Ovary (tissue), 9 donors: Measurements from ENCODE around the gene TMEM106A. TPM values are rescaled to one million over a fixed set of nuclear protein-coding genes. Genes with fewer than 3 reads are reported as not detected.
"Not testable (repeated sequence)": the region's sequence is repeated elsewhere in the genome, so short reads cannot be mapped to it uniquely, and the experiment has no call there.

Experiments
- DNase-seq, 5 donors: peaks; one replicate each; pipeline ENCODE4 v3.0.0-alpha.2; 2019 to 2020
- H3K27ac ChIP-seq, 2 donors: fragments of 200-600 bp; one replicate each; pipeline versions ENCODE4 v1.5.1 to v1.8.0; 2019 to 2022
- H3K27me3 ChIP-seq: fragments of 200-600 bp; one replicate; pipeline ENCODE4 v1.8.0; 2022
- H3K36me3 ChIP-seq: fragments of 200-600 bp; sonication (generic); one replicate; pipeline ENCODE4 v1.5.1; 2019
- H3K4me1 ChIP-seq: one replicate; pipeline ENCODE4 v1.8.1; 2013; ENCODE audit warnings: mild to moderate bottlenecking, moderate library complexity; ENCODE audit not compliant: insufficient read depth
- H3K4me3 ChIP-seq: fragments of 200-600 bp; sonication (generic); one replicate; pipeline ENCODE4 v1.5.1; 2017
- H3K9me3 ChIP-seq, 2 donors: fragments of 200-600 bp in 1 of 2; sonication (generic) in 1 of 2; one replicate each; pipeline versions ENCODE4 v1.5.1 to v1.8.1; 2013 to 2019; ENCODE audit warnings: mild to moderate bottlenecking in 1 of 2, moderate library complexity in 1 of 2
- WGBS, 3 donors: extraction: QIAGEN DNeasy Blood & Tissue Kit in 1 of 3; methylation state at CpG; one replicate each; pipeline versions ENCODE4 v1.1.5 to v1.1.7; 2013 to 2017; 5-methylcytosine and 5-hydroxymethylcytosine counted together
- intact Hi-C, 4 donors: fragments of 100-400 bp; cut with DNase I; formaldehyde crosslinking; loops; one replicate each; pipeline versions ENCODE4 v1.11.0 to v1.15.1; 2022 to 2023
- polyA plus RNA-seq, 2 donors: library from polyadenylated mRNA; stranded (reverse); fragments of 200-250 nt in 1 of 2; fragments of 350-450 nt in 1 of 2; fragmentation: Illumina TruSeq in 1 of 2; extraction: RNeasy Lipid Tissue Mini Kit (QIAGEN cat#74804) in 1 of 2; gene quantifications; one replicate each; pipeline ENCODE4 v1.2.3, GENCODE V29; 2013 to 2014
- small RNA-seq: library from RNA; depleted of rRNA; stranded (forward); fragments of <200 nt; gene quantifications from one replicate; pipeline ENCODE3, GENCODE V24; 2016
- total RNA-seq, 7 donors: library from RNA; depleted of rRNA in 2 of 7; stranded (reverse); fragments of >200 nt in 2 of 7; fragmentation: NEBNext Ultra II Directional in 3 of 7; extraction: Animal tissue kit (Norgen Biotek cat#: 25700) in 3 of 7; gene quantifications; one replicate each; pipeline versions ENCODE4 v1.1.0 to v1.2.4, GENCODE V29; 2016 to 2023
- donor health status: DM: no; HTN: no; CAD: no; lungs with moderate emphysema.
- donor health status: DM: no; HTN: no; CAD: no.
- donor health status: Bipolar disorder and iron deficiency.
- donor health status: DM: yes; HTN: yes; CAD: no.
- donor health status: DM: no; HTN: no; CAD: no.
- donor health status: DM: yes; HTN: yes; CAD: no.

The TMEM106A gene
- total and polyA plus RNA-seq, 9 donors = 1.5 to 23.4 (median 13.4) TPM

GRCh38 chr17:43240596-43241352 is 29.1 kb downstream of the TMEM106A start:
- intact Hi-C loops, H3K27ac ChIP-seq, H3K9me3 ChIP-seq, H3K27me3 ChIP-seq, H3K4me1 ChIP-seq, H3K4me3 ChIP-seq, DNase-seq, H3K36me3 ChIP-seq: not testable (repeated sequence)
- whole genome bisulfite sequencing, 3 donors = no CpG with 5 or more reads among the region's 34 CpGs

- DNase-seq, H3K36me3 ChIP-seq, H3K4me1 ChIP-seq, H3K27me3 ChIP-seq, intact Hi-C loops, H3K9me3 ChIP-seq: not testable (repeated sequence)
- Histone ChIP-seq H3K4me3 (peak overlapping the region; percentile 37), H3K27ac (peak overlapping the region in 1 of 2 donors; percentile 42)
- WGBS, 3 donors = 4 to 26% (median 10%) methylated on average over 12 to 20 of the region's 23 CpGs
Measured at GRCh38 chr17:43246456-43246855, 34.8 kb downstream of the TMEM106A start.

Small RNA genes lying within 50 kb of the gene (small RNA-seq; reads per million reads assigned to genes)
- gene AC060780.2 (not detected), gene AC060780.3 (not detected), gene RF00004 (not detected), gene RNU2-1 (not detected)

Other genes starting within 250 kb of the TMEM106A start
- 10 to 100 TPM; 17.8 to 51.4 (median 40.6) TPM for gene AARSD1, start 247.4 kb upstream of the TMEM106A start, total RNA-seq
- gene AARSD1, start 247.4 kb upstream of the TMEM106A start, polyA plus RNA-seq = 10 to 100 TPM; 49.7 to 50.1 TPM
- 1 to 10 TPM in 1 of 7 donors, under 1 TPM in 5, not detected in 1; 0.45 to 2.6 (median 0.66) TPM for gene PTGES3L, start 231.8 kb upstream of the TMEM106A start, total RNA-seq
- gene PTGES3L, start 231.8 kb upstream of the TMEM106A start, polyA plus RNA-seq = 1 to 10 TPM in 1 of 2 donors, under 1 TPM in 1; 0.56 to 2.1 TPM
- gene RUNDC1, start 231.3 kb upstream of the TMEM106A start, total RNA-seq = 10 to 100 TPM in 5 of 7 donors, 1 to 10 TPM in 2; 8.2 to 19.4 (median 13.3) TPM
- gene RUNDC1, start 231.3 kb upstream of the TMEM106A start, polyA plus RNA-seq = 10 to 100 TPM in 1 of 2 donors, 1 to 10 TPM in 1; 6.1 to 12.1 TPM
- 1,000 to 10,000 TPM; 1,130 to 2,473 (median 1,529) TPM for gene RPL27, start 213.5 kb upstream of the TMEM106A start, total RNA-seq
- gene RPL27, start 213.5 kb upstream of the TMEM106A start, polyA plus RNA-seq = 1,000 to 10,000 TPM; 3,204 to 5,312 TPM
- gene IFI35, start 205.1 kb upstream of the TMEM106A start, total RNA-seq = 10 to 100 TPM; 26.3 to 38.3 (median 29.7) TPM
- 10 to 100 TPM; 13.0 to 39.7 TPM for gene IFI35, start 205.1 kb upstream of the TMEM106A start, polyA plus RNA-seq
- gene VAT1, start 189.5 kb upstream of the TMEM106A start, total RNA-seq = 100 to 1,000 TPM; 121 to 421 (median 356) TPM
- 100 to 1,000 TPM; 217 to 251 TPM for gene VAT1, start 189.5 kb upstream of the TMEM106A start, polyA plus RNA-seq
- 10 to 100 TPM in 2 of 7 donors, 1 to 10 TPM in 5; 2.5 to 11.6 (median 6.8) TPM for gene RND2, start 186.6 kb upstream of the TMEM106A start, total RNA-seq
- 1 to 10 TPM; 2.7 to 4.0 TPM for gene RND2, start 186.6 kb upstream of the TMEM106A start, polyA plus RNA-seq
- gene BRCA1, start 86.5 kb upstream of the TMEM106A start, total RNA-seq = 1 to 10 TPM; 2.5 to 5.4 (median 4.9) TPM
- gene BRCA1, start 86.5 kb upstream of the TMEM106A start, polyA plus RNA-seq = 1 to 10 TPM; 1.9 to 4.5 TPM
- 10 to 100 TPM; 58.2 to 89.1 (median 78.6) TPM for gene NBR1, start 40.7 kb upstream of the TMEM106A start, total RNA-seq
- gene NBR1, start 40.7 kb upstream of the TMEM106A start, polyA plus RNA-seq = 100 to 1,000 TPM in 1 of 2 donors, 10 to 100 TPM in 1; 60.3 to 124 TPM
- under 1 TPM in 4 of 7 donors, not detected in 3; 0.27 to 0.57 (median 0.34) TPM for gene CCDC200, start 16.7 kb downstream of the TMEM106A start, total RNA-seq
- gene CCDC200, start 16.7 kb downstream of the TMEM106A start, polyA plus RNA-seq = under 1 TPM in 1 of 2 donors, not detected in 1; 0.12 TPM
- over 10,000 TPM in 1 of 7 donors, 1,000 to 10,000 TPM in 4, not detected in 2; 2,710 to 10,212 (median 7,317) TPM for gene RNU2-1, start 22.1 kb downstream of the TMEM106A start, total RNA-seq
- gene RNU2-1, start 22.1 kb downstream of the TMEM106A start, polyA plus RNA-seq = not detected
- gene ARL4D, start 187.1 kb downstream of the TMEM106A start, total RNA-seq = 10 to 100 TPM in 6 of 7 donors, 1 to 10 TPM in 1; 6.2 to 34.1 (median 18.9) TPM
- gene ARL4D, start 187.1 kb downstream of the TMEM106A start, polyA plus RNA-seq = 10 to 100 TPM; 17.5 to 19.0 TPM